Parathyroid adenoma (tissue), 2 donors: ENCODE measurements around the gene TLE1.
"Not testable (repeated sequence)": the region's sequence is repeated elsewhere in the genome, so short reads cannot be mapped to it uniquely, and the experiment has no call there.

Experiments
- H2AFZ ChIP-seq: fragments of 300-600 bp; sonication (generic); one replicate; pipeline ENCODE4 v1.7.0; 2017; ENCODE audit warnings: antibody characterized with exemption, mild to moderate bottlenecking
- H3K27ac ChIP-seq: fragments of 300-600 bp; sonication (generic); one replicate; pipeline ENCODE4 v1.7.0; 2017
- H3K27me3 ChIP-seq: fragments of 300-600 bp; sonication (generic); one replicate; pipeline ENCODE4 v1.7.0; 2017; ENCODE audit warnings: low read length; ENCODE audit not compliant: control insufficient read depth, insufficient read depth
- H3K36me3 ChIP-seq: fragments of 300-600 bp; sonication (generic); one replicate; pipeline ENCODE4 v1.7.0; 2017; ENCODE audit warnings: low read length; ENCODE audit not compliant: control insufficient read depth, insufficient read depth
- H3K4me1 ChIP-seq: fragments of 300-600 bp; sonication (generic); one replicate; pipeline ENCODE4 v1.7.0; 2017; ENCODE audit warnings: control low read depth
- H3K4me2 ChIP-seq: fragments of 300-600 bp; sonication (generic); one replicate; pipeline ENCODE4 v1.7.0; 2017; ENCODE audit warnings: low read length
- H3K4me3 ChIP-seq: fragments of 300-600 bp; sonication (generic); one replicate; pipeline ENCODE4 v1.7.0; 2017; ENCODE audit warnings: low read depth, low read length
- H3K79me2 ChIP-seq: fragments of 300-600 bp; sonication (generic); one replicate; pipeline ENCODE4 v1.7.0; 2017; ENCODE audit warnings: control low read depth
- H3K9ac ChIP-seq: fragments of 300-600 bp; sonication (generic); one replicate; pipeline ENCODE4 v1.7.0; 2017; ENCODE audit warnings: mild to moderate bottlenecking
- H3K9me3 ChIP-seq: fragments of 300-600 bp; sonication (generic); one replicate; pipeline ENCODE4 v1.7.0; 2017; ENCODE audit warnings: low read length; ENCODE audit not compliant: control insufficient read depth
- CTCF ChIP-seq: fragments of 300-600 bp; sonication (generic); IDR thresholded peaks from one replicate; pipeline ENCODE4 v1.7.0; 2017; ENCODE audit warnings: antibody characterized with exemption, mild to moderate bottlenecking
- donor health status: primary hyperparathyroidism.

TLE1 gene

DNA sequence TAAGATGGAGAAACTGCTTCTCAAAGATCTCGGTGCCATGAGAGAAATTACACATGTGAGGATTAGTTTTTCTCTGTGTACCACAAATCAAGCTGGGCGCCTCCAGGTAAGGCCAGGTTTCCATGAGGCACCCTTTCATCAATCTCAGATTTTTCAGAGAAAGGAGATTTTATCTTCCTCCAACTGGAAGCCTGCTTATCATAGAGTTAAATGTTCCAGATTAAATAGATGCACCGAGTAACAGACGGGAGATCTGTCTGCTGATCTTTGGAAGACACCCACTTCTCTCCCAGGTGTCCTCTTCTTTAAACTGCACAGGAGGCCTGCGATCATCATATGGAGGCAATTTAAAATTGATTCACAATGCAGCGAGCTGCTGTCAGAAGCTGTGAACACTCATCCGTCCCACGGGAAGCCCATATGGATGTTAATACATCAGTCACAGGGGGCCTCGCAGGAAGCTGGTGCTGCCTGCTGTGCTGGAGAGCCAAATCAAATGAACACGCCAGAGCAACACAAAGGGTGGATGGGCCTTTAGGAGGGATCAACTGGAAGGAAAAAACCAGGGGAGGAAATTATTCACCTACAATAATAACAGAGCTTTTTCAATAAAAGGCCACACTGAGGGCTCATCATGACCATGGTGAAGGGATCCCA, 93.3 kb downstream of the TLE1 start:
- Histone ChIP-seq H3K27me3 (no peaks in the 10 kb centered on the region), H3K27ac (no peak overlapping the region), H3K79me2 (no peaks in the 10 kb centered on the region), H3K4me1 (no peaks in the 10 kb centered on the region), H3K9me3 (no peaks in the 10 kb centered on the region), H3K4me3 (no peak overlapping the region), H3K36me3 (no peaks in the 10 kb centered on the region), H3K4me2 (no peak overlapping the region), H3K9ac (no peak overlapping the region), H2AFZ (no peak overlapping the region)
- TF ChIP-seq CTCF, result no peak

GRCh38 chr9:81595293-81595692, 94.1 kb downstream of the TLE1 start:
- not testable (repeated sequence) for H3K27ac ChIP-seq, H3K36me3 ChIP-seq, H3K79me2 ChIP-seq, H3K9ac ChIP-seq, H3K9me3 ChIP-seq, H3K4me1 ChIP-seq, H3K4me3 ChIP-seq, H2AFZ ChIP-seq, H3K4me2 ChIP-seq, H3K27me3 ChIP-seq

GRCh38 chr9:81594415-81594814, 94.9 kb downstream of the TLE1 start:
- TF ChIP-seq CTCF, result no peak
- H3K9ac ChIP-seq, result no peak overlapping the region
- H3K4me2 ChIP-seq, result no peak overlapping the region
- H3K27ac ChIP-seq, result no peak overlapping the region
- H3K27me3 ChIP-seq, result no peaks in the 10 kb centered on the region
- H2AFZ ChIP-seq, result no peak overlapping the region
- no peaks in the 10 kb centered on the region for H3K4me1 ChIP-seq
- no peaks in the 10 kb centered on the region for H3K36me3 ChIP-seq
- H3K79me2 ChIP-seq, result no peaks in the 10 kb centered on the region
- H3K9me3 ChIP-seq, result no peaks in the 10 kb centered on the region
- no peak overlapping the region for H3K4me3 ChIP-seq

DNA sequence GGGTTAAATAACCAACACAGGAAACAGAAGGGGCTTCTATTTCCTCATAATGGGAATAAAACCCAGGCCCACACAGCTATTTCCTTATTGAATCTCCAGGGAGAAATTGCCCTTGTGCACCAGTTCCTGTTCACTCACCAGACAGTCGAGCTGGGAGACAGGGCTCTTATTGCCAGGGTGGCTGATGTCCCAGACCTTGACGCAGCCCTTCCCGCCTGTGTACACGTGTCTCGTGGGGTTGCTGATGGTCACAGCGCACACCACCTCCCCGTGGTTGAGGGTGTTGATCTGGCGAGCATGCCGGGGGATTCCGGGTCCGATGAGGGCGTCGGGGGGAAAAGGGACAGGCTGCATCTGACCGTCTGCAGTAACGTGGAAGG, 96.5 kb downstream of the TLE1 start:
- H3K4me2 ChIP-seq, result no peak overlapping the region
- H3K4me3 ChIP-seq, result no peak overlapping the region
- no peaks in the 10 kb centered on the region for H3K79me2 ChIP-seq
- no peak overlapping the region for H2AFZ ChIP-seq
- H3K36me3 ChIP-seq, result no peaks in the 10 kb centered on the region
- no peak overlapping the region for H3K9ac ChIP-seq
- no peak overlapping the region for H3K27ac ChIP-seq
- H3K9me3 ChIP-seq, result no peaks in the 10 kb centered on the region
- TF ChIP-seq CTCF, result no peak
- H3K27me3 ChIP-seq, result no peaks in the 10 kb centered on the region
- H3K4me1 ChIP-seq, result no peaks in the 10 kb centered on the region

GRCh38 chr9:81591791-81592190, 97.6 kb downstream of the TLE1 start:
- Histone ChIP-seq H3K36me3 (no peaks in the 10 kb centered on the region), H3K4me3 (no peak overlapping the region), H3K4me2 (no peak overlapping the region), H3K9me3 (no peaks in the 10 kb centered on the region), H3K27ac (no peak overlapping the region), H2AFZ (no peak overlapping the region), H3K4me1 (no peaks in the 10 kb centered on the region), H3K9ac (no peak overlapping the region), H3K27me3 (no peaks in the 10 kb centered on the region), H3K79me2 (no peaks in the 10 kb centered on the region)
- TF ChIP-seq CTCF, result no peak
